NCI-H187 (cell line): Measurements from ENCODE around the gene DGKH.
"Not testable (repeated sequence)": the region's sequence is repeated elsewhere in the genome, so short reads cannot be mapped to it uniquely, and the experiment has no call there.

Experiments used
- DNase-seq, 2 experiments: peaks; one replicate each; lab custom pipeline; 2025; lab: John Stamatoyannopoulos, UW

The DGKH gene

DNA sequence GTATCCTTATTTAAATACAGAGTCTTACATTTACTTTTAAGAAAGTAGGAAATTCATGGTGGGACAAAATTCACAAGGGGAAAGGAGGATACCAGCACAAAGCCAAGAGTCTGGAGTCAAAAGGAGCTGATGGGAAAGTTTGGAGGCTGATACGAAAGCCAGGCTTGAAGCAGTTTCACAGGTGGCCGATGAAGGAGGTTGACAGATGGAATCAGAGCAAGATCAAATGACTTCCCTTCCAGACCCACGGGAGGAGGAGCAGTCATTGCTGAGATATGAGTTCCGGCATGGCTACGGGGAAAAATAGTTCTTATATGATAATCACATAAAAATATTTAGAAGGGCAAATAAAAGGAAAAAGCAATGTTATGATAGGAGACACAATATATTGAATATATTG is 65.0 kb downstream of the DGKH start:
- no peak for DNase-seq

DNA sequence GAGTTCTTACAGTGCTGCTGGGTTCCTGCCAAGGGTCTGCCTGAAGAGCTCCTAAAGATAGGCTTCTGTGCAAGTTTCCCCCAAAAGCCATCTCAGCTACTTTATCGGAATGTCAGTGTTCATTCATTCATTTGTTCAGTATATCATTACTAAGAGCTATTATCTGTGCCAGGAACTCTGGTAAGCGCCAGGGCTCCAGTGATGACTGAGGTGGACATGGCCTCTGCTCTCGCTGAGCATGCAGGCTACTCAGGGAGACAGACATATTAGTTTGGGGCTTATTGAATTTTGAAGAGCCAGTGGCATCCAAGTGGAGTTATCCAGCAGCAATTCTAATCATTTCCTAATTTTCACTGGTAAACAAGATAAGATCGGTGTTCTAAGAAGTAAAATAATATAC is 65.8 kb downstream of the DGKH start:
- no peak for DNase-seq

DNA sequence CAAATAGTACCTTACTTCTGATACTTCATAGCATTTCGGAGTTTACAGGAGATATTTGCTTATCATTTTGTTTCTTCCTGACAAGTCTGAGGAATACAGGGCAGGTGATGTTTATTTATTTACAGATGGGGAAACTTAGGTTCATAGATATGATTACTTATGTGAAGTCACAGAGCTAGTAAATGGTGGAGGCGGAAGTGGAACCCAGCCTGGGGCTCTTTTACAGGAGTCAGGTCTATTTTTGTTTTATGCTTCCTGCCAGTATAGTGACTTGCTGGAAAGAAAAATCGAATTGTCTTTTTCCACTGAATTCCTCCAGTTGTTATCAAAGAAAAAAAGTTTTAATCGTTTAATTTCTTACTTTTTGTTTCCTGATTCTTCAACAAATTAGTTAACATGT is 66.5 kb downstream of the DGKH start:
- DNase-seq = no peak

DNA sequence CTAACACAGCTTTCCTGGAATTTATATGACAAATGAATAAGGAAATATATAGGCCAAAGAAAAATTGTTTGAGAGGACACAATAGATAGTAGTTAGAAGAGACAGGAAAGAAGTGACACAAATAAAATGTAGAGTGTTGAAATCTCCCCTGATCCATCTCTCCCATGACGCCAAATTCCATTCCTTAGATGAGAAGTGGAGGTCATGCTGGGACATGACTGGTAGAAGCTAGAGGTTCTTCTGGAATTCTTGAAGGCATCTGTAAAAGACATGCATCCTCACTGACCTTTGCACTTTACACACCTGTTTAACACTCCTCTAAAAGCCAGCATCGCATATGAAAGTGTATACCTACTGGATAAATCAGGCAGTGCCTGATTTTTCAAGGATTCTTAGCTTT is 67.8 kb downstream of the DGKH start:
- no peak for DNase-seq

DNA sequence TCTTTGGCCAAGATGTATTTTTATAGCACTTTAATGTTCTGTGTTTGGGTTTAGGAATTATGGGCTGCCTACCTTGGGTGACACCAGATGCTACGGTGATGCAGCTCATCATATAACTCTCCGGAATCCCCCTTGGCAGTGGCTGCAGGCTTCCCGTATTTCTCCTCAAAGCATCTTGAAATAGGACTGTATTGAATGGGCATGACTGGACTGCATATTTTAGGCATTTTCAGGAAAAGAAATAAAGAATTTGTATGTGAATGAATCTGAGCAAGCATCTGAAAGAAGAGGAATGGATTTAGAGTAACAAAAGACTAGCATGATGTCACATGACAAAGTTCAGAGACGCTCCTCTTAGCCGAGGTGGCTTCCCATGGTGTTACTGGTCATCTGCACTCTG is 70.6 kb downstream of the DGKH start:
- no peak for DNase-seq

DNA sequence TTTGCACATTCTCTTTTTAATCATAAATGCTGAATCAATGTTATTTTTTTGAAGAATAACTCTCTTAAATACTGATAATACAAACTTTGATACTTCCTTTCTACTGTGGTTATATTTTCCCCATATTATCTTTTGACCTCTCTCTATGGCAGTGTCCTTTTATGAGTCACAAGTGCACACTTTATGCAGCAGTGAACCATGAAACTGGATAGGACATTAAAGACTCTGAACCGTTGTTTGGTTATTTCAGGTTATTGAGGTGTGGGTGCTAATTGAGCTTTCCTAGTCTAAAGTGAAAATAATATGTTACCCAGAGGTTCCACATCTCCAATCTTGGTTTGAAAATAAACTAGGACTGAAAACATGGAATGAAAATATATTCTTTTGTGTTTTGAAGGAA is 71.4 kb downstream of the DGKH start:
- no peak for DNase-seq

DNA sequence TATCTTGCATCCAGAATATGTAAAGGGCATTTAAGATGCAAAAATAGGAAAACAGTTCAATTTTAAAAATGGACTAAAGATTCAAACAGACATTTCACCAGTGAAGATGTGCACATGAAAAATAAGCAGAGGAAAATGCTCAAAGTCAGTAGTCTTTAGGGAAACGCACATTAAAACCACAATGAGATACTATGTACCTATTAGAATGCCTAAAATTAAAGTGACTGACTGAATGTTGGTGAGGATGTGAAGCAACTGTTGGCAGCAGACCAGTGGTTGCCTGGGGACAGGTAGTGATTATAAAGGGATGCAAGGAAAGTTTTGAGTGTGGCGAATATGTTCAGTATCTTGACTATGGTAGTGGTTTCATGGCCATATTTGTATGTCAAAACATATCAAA is 75.2 kb downstream of the DGKH start:
- DNase-seq = no peak

DNA sequence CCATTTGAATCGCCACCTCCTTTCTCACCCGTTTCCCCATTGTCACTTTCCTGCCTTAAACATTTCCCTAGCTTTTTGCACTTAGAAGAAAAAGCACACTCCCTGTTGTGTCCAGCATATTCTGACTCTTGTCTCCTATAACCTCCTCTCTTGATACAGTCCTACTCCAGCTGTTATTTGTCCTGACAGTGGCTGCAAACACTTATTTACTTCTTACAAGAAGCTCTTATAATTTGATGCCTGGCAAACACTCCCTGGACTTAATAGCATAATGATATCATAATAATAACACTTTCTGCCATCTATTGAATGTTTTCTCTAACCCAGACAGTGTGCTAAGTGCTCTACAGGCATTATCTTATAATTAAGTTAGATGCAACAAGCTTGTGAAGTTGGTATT is 76.6 kb downstream of the DGKH start:
- no peak for DNase-seq

DNA sequence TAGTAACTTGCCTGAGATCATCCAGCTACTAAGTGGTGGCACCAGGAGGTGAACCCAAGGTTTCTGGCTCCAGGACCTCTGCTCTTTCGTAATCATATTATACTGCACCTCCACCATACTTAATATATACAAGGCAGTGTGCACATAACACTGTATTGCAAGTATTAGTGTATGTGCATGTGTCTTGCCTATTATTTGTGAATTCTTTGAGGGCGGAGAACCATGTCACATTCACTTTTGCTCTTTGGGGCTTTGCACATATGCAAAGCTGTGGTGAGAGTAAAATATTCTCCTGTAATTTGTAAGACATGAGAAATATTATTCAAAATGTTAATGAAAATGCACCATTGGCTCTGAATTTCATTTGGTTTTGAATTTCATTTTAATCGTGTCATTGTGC is 78.6 kb downstream of the DGKH start:
- DNase-seq = no peak

DNA sequence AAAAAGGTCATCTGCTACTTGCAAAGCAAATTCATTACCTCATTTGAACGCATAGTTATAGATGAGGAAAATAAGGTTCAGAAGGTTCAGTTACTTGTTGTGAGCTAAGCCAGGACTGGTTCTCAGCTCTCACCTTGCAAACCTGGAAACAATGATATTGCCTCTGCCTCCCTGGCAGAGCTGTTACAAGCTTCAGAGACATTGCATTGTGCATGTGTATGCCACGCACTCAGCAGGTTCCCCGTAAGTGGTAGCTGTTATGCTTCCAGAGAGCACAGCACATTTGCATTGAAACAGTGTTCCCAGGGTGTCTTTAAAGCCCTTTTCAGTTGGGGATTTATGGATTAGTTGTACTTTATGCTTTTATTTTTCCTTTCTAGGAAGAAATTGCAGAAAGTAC is 80.6 kb downstream of the DGKH start:
- no peak for DNase-seq

DNA sequence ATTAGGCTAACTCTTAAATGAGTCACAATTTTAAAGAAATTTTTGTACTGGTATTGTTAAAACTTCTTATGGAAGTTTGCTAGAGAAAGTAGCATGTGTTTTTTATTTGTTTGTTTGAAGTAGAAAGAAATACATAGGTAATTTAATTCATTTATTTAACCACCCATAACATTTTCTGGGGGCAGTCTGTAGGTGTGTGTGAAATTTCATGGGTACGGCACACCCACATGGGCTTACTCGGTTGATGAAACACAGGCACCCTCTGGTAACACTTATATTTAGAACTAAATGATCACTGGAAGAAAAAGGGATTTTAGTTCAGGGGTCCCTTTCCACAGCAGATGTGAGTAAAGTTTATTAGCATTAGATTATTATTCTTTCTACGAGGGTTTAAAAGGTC is 88.1 kb downstream of the DGKH start:
- no peak for DNase-seq

DNA sequence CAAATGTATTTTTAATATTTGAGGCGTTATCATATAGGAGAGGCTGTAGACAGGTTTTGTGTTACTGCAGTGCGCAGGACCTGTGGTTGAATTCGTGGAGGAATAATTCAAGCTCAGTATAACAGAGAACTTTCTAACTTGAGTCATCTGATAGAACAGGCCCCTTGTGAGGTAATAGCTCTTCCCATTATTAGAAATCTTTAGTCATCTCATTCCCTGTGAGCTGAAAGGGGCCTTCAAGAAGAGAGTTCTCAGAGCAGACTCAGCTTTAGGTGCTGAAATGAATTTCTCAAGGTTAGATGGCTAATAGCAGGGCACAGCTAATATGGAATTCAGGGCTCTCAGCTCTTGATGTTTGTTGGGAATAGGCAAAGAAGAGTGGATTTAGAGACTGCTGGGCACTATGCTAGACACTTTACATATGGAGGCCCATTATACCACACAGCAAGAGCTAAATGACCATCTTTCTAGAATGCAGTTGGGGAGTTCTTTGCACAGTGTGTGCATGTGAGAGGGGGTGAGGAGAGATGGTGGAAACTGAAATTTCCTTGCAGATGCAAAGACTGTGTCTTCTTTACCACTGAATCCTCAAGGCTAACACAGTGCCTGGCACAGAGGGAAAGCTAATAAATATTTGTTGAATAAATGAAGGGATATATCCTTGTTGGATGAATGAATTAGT is 89.5 kb downstream of the DGKH start:
- no peak for DNase-seq

DNA sequence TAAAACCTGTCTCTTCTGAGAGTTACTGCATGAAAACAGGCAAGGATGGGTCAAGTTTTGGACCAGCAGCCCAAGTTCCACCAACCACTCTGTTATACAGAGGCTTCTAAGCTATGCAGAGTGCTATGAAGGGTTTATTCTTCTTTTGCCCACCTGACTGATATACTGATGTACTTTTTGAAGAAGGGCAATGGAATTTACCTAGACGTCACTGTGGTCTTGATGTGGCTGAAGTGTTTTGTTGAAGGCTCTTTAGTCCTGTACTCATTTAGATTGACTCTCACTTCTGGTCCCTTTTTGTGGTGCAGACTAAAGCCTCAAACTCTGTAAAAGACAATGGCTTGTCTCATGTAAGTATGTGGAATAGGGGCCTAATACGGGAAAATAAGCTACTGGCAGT is 92.0 kb downstream of the DGKH start:
- no peak for DNase-seq

DNA sequence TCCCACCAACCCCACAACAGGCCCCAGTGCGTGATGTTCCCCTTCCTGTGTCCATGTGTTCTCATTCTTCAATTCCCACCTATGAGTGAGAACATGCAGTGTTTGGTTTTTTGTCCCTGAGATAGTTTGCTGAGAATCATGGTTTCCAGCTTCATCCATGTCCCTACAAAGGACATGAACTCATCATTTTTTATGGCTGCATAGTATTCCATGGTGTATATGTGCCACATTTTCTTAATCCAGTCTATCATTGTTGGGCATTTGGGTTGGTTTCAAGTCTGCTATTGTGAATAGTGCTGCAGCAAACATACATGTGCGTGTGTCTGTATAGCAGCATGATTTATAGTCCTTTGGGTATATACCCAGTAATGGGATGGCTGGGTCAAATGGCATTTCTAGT is 92.6 kb downstream of the DGKH start:
- not testable (repeated sequence) for DNase-seq

DNA sequence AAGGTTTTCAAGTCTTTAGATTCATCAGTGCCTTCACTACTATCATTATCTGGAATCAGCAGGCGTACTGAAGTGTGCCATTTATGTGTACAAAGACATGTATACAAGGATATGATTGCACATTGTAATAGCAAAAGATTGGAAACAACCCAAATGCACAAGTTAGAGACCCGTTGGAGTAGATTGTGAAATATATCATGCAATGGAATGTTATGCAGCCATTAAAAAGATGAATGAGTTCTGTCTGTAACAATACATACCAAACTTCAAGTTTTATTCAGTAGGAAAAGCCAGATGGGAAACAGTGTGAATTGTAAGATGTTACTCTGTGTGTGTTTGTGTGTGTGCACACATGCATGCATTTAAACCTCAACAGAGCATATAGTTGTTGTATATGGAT is 97.9 kb downstream of the DGKH start:
- no peak for DNase-seq

DNA sequence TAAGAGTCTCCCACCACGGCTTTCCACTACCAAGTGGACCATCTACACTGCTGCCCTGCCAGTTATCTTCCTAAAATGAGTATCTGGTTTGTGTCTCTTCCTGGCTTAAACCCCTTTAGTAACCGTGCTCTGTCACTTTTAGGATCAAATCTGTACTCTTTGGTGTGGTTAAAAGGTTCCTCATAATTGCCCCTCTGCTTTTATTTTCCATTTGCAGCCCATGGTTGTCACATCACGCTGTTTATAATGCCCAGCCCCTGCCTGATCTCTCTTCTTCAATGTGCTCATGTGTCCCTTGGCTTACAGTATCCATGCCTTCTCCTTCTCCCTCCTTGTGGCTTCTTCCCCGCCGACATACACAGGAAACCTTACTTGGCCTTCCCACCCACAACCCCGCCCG is 100.1 kb downstream of the DGKH start:
- no peak for DNase-seq

DNA sequence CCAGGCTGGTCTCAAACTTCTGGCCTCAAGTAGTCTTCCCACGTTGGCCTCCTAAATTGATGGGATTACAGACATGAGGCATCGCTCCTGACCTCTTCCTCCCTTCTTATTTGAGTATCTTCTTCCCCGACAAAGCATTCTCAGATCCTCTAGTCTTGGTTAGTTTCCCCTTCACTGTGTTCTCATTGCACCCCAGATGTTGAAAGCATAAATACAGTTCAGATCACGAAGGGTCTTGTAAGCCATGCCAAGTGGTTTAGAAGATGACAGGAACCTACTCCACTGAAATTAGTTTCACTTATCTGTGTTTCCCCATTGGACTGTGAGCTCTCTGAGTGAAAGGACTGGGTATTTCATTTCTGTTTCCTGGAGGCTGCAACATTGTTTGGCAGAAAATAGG is 100.7 kb downstream of the DGKH start:
- no peak for DNase-seq

DNA sequence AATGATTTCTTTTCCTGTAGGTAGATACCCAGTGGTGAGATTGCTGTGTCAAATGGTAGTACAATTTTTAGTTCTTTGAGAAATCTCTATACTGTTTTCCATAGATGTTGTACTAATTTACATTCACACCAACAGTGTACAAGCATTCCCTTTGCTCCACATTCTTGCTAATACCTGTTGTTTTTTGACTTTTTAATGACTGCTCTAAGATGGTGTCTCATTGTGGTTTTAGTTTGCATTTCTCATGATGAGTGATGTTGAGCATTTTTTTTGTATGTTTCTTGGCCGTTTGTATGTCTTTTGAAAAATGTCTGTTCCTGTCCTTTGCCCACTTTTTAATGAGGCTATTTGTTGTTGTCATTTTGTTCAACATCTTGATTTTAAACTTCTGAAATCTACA is 103.3 kb downstream of the DGKH start:
- DNase-seq = no peak

DNA sequence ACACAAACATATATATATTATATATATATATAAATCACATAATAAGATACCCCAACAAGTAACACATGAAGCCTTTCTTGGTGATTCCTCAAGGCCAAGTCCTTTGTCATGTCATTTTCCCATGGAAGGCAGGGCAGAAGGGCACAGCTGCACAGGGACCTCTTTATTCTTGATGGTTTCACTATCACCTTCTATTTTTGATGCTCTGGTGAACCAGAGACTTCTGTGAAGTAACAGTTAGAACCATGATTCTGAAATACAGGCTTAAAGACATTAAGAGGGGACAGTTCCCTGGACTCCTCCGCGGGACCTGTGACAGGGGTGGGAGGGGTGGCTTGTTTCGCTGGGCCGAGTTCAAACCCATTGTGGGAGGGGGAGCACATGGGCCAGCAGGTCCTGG is 104.0 kb downstream of the DGKH start:
- no peak for DNase-seq

DNA sequence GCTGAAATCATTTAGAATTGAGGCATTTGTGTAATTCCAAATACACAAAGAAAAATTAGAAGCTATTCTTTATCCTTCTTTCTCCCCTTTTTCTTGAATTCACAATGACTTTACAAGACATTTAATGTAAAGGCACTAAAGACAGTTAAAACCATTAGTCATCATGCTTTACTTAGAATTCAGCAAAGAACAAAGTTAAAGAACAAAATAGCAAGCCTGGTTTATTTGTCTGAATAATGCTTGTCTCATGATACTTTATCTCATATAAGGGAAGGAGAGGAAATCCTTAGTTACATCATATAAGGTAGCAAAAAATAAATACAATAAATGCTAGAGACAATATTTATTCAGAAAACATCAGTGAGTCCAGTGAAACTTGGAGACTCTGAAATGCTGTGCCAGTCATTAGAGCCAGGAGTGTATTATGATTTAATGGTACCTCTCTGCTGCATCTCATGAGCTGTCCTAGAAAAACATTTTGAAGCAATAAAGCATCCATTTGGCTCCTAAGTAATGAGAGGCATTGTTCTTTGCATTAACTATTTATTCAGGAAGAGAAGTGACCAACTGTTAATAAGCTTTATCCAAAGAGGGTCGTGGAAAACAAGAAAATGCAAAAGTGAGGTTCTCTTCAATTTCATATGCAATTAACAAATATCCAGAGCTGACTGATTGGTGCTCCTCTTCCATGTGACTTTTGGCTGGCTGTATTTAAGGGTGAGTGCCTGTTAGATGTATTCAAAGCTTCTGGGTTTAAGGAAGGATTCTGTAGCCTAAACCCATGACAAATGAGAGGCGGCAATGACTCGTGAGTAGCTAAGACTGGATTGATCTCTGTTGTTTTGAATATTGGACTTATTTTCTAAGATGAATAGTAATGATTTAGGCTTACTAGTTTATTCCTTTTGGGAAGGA is 105.0 kb downstream of the DGKH start:
- DNase-seq = no peak

DNA sequence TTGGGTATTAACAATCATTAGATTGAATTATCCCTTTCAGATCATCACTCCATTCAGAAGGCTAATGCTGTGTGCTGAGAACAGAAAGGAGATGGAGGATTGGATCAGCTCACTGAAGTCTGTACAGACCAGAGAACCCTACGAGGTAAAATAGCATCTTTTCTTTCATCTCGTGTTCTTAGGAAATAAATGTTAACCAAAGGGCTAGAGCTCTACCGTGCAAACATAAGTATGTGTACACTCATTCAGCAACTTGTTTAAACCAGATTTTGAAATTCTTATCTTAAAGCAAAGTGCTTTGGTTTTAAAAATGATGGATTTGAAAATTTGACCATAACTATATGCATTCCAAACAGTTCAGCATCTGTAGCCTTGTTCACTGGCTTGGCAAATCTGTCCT is 106.8 kb downstream of the DGKH start:
- no peak for DNase-seq

DNA sequence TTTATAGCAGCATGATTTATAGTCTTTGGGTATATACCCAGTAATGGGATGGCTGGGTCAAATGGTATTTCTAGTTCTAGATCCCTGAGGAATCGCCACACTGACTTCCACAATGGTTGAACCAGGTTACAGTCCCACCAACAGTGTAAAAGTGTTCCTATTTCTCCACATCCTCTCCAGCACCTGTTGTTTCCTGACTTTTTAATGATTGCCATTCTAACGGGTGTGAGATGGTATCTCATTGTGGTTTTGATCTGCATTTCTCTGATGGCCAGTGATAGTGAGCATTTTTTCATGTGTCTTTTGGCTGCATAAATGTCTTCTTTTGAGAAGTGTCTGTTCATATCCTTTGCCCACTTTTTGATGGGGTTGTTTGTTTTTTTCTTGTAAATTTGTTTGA is 114.9 kb downstream of the DGKH start:
- DNase-seq = not testable (repeated sequence)

DNA sequence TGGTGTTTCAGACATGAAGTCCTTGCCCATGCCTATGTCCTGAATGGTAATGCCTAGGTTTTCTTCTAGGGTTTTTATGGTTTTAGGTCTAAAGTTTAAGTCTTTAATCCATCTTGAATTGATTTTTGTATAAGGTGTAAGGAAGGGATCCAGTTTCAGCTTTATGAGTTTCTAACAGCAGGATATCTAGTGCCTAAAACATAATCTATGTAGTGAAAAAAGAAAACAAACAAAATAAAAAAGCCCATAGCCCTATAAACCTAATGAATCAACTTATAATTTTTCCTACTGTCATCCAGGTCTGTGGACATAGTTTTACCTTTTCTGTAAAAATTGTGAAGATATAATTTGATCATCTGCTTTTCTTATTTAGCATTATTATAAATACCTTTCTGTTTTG is 115.5 kb downstream of the DGKH start:
- DNase-seq = not testable (repeated sequence)
